GM12878 (cell line): ENCODE results near the gene HCN3. TPM values are rescaled to one million over a fixed set of nuclear protein-coding genes. Genes with fewer than 3 reads are reported as not detected.

ENCODE experiments used
- EED ChIP-seq: sonication (generic); IDR thresholded peaks from 2 replicates; pipeline ENCODE4 v1.6.1; 2016; ENCODE audit warnings: antibody characterized with exemption, low read depth
- FOXM1 ChIP-seq: IDR thresholded peaks from 2 replicates; pipeline ENCODE4 v1.6.1; 2012; ENCODE audit warnings: low read depth, mild to moderate bottlenecking, inconsistent platforms, low read length, moderate library complexity
- NBN ChIP-seq: fragments of 450-650 bp; IDR thresholded peaks from 2 replicates; pipeline ENCODE4 v1.6.1; 2016
- NFXL1 ChIP-seq: fragments of 450-650 bp; IDR thresholded peaks from 2 replicates; pipeline ENCODE4 v1.6.1; 2017; ENCODE audit warnings: antibody characterized with exemption, mild to moderate bottlenecking, borderline replicate concordance
- PAX8 ChIP-seq: fragments of 450-650 bp; IDR thresholded peaks from 2 replicates; pipeline ENCODE4 v1.6.1; 2017; ENCODE audit warnings: mild to moderate bottlenecking, moderate library complexity
- PML ChIP-seq: IDR thresholded peaks from 2 replicates; pipeline ENCODE4 v1.6.1; 2012; ENCODE audit warnings: low read length, inconsistent platforms
- POU2F2 ChIP-seq: IDR thresholded peaks from 3 replicates; pipeline ENCODE4 v1.6.1; 2011; ENCODE audit warnings: low read depth, mild to moderate bottlenecking, low read length, borderline replicate concordance
- RCOR1 ChIP-seq: conservative IDR thresholded peaks from 2 replicates; pipeline ENCODE4 v1.6.1; 2012; ENCODE audit warnings: low read depth, low read length, improper control_type of control experiment
- REST ChIP-seq: IDR thresholded peaks from 2 replicates; pipeline ENCODE4 v1.6.1; 2012; ENCODE audit warnings: mild to moderate bottlenecking, low read depth, low read length
- TARDBP ChIP-seq: IDR thresholded peaks from 2 replicates; pipeline ENCODE4 v1.6.1; 2016; ENCODE audit warnings: borderline replicate concordance
- WRNIP1 ChIP-seq: IDR thresholded peaks from 2 replicates; pipeline ENCODE4 v1.6.1; 2011; ENCODE audit warnings: low read depth, low read length, improper control_type of control experiment, borderline replicate concordance
- ZNF207 ChIP-seq: fragments of 450-650 bp; IDR thresholded peaks from 2 replicates; pipeline ENCODE4 v1.6.1; 2014; ENCODE audit warnings: antibody characterized with exemption, mild to moderate bottlenecking, borderline replicate concordance
- ZNF24 ChIP-seq: fragments of 450-650 bp; IDR thresholded peaks from 2 replicates; pipeline ENCODE4 v1.6.1; 2017; ENCODE audit warnings: antibody characterized with exemption, mild to moderate bottlenecking
- polyA plus RNA-seq, 11 experiments: library from polyadenylated mRNA; depleted of rRNA in 4 of 11; unstranded in 6 of 11; stranded (reverse) in 5 of 11; fragments of >200 nt; fragmentation: Nextera tagmentation in 4 of 11; fragmentation: Illumina TruSeq in 1 of 11; extraction: Ambion mirVana in 4 of 11; extraction: Trizol in 1 of 11; gene quantifications; 1 replicate in 1 of 11; 2 replicates in 10 of 11; pipeline versions ENCODE4 v1.2.1 to v1.2.3, GENCODE V29; 2011 to 2016; ENCODE audit warnings: inconsistent platforms in 2 of 11, missing spikeins in 2 of 11, low read depth in 1 of 11
- total RNA-seq, 4 experiments: library from RNA; depleted of rRNA in 3 of 4; stranded (reverse); fragments of >200 nt in 3 of 4; fragmentation: Illumina TruSeq in 1 of 4; extraction: Trizol in 1 of 4; gene quantifications; 2 replicates each; pipeline versions ENCODE4 v1.2.1 to v1.2.3, GENCODE V29; 2013 to 2021
- TF ChIP-seq, protein P1 (sequence below): fragments of 450-650 bp; formaldehyde crosslinking; IDR thresholded peaks from 2 replicates; pipeline ENCODE4 v1.4.0; 2022; ENCODE audit warnings: mild to moderate bottlenecking, moderate library complexity
- TF ChIP-seq, protein P2 (sequence below): fragments of 450-650 bp; IDR thresholded peaks from 2 replicates; pipeline ENCODE4 v1.6.1; 2018; ENCODE audit warnings: mild to moderate bottlenecking, low read depth, moderate library complexity; ENCODE audit not compliant: partially characterized antibody
- TF ChIP-seq, protein P3 (sequence below): fragments of 450-650 bp; IDR thresholded peaks from 2 replicates; pipeline ENCODE4 v1.6.1; 2014; ENCODE audit warnings: mild to moderate bottlenecking
- TF ChIP-seq, protein P4 (sequence below): IDR thresholded peaks from 2 replicates; pipeline ENCODE4 v1.6.1; 2012; ENCODE audit warnings: low read depth, low read length, improper control_type of control experiment

HCN3 gene
- total and polyA plus RNA-seq, 10 of the 15 experiments (the other 5 are each of a cell fraction or from before 2014, with no cell fraction given), result 0.08 to 4.1 (median 1.8) TPM

DNA sequence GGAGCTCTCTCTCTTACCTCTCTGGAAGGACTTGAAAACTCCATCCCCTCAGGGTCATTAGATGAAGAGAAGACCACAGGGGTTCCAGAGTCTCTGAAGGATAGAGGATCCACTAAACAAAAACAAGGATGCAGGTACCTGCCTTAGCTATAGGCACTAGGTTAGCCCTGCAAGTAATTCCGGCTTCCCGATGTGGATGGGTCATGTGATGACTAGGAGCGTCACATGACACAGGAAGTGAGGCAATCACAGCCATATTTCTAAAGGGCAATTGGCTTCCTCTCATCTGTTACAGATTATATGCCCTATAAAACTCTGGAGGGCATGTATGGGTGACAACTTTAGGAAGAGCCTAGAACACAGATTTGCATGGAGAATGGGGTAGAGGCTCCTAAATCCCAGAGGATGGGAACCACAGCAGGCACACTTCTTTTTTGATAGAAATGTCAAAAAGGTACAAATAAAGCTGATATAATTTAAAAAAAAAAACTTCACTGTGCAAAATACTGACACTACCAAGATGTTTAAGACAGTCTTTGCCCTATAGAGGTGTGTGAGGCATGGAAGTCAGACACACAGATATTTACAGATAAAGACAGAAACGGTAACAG, 36.1 kb upstream of the HCN3 start (continued):
- TF ChIP-seq REST (no peak), ZNF207 (peak; percentile 30; the same call in 1 of the 2 replicates), TARDBP (peak; percentile 95; the same call in 1 of the 2 replicates), NFXL1 (no peak), EED (no peak), PML (no peak), NBN (peak; percentile 58; the same call in 1 of the 2 replicates), RCOR1 (no peak), FOXM1 (no peak), WRNIP1 (no peak), POU2F2 (0 out of 3 replicates have a peak, but pooled peaks have one; percentile 25), ZNF24 (no peak), PAX8 (peak; percentile 56; the same call in 1 of the 2 replicates)
- TF ChIP-seq, protein P1, sequence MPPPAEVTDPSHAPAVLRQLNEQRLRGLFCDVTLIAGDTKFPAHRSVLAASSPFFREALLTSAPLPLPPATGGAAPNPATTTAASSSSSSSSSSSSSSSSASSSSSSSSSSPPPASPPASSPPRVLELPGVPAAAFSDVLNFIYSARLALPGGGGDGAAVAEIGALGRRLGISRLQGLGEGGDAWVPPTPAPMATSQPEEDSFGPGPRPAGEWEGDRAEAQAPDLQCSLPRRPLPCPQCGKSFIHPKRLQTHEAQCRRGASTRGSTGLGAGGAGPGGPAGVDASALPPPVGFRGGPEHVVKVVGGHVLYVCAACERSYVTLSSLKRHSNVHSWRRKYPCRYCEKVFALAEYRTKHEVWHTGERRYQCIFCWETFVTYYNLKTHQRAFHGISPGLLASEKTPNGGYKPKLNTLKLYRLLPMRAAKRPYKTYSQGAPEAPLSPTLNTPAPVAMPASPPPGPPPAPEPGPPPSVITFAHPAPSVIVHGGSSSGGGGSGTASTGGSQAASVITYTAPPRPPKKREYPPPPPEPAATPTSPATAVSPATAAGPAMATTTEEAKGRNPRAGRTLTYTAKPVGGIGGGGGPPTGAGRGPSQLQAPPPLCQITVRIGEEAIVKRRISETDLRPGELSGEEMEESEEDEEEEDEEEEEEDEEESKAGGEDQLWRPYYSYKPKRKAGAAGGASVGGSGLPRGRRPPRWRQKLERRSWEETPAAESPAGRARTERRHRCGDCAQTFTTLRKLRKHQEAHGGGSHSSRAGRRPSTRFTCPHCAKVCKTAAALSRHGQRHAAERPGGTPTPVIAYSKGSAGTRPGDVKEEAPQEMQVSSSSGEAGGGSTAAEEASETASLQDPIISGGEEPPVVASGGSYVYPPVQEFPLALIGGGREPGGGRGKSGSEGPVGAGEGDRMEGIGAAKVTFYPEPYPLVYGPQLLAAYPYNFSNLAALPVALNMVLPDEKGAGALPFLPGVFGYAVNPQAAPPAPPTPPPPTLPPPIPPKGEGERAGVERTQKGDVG, result no peak
- TF ChIP-seq, protein P2, sequence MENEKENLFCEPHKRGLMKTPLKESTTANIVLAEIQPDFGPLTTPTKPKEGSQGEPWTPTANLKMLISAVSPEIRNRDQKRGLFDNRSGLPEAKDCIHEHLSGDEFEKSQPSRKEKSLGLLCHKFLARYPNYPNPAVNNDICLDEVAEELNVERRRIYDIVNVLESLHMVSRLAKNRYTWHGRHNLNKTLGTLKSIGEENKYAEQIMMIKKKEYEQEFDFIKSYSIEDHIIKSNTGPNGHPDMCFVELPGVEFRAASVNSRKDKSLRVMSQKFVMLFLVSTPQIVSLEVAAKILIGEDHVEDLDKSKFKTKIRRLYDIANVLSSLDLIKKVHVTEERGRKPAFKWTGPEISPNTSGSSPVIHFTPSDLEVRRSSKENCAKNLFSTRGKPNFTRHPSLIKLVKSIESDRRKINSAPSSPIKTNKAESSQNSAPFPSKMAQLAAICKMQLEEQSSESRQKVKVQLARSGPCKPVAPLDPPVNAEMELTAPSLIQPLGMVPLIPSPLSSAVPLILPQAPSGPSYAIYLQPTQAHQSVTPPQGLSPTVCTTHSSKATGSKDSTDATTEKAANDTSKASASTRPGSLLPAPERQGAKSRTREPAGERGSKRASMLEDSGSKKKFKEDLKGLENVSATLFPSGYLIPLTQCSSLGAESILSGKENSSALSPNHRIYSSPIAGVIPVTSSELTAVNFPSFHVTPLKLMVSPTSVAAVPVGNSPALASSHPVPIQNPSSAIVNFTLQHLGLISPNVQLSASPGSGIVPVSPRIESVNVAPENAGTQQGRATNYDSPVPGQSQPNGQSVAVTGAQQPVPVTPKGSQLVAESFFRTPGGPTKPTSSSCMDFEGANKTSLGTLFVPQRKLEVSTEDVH, result peak; percentile 74
- TF ChIP-seq, protein P3, sequence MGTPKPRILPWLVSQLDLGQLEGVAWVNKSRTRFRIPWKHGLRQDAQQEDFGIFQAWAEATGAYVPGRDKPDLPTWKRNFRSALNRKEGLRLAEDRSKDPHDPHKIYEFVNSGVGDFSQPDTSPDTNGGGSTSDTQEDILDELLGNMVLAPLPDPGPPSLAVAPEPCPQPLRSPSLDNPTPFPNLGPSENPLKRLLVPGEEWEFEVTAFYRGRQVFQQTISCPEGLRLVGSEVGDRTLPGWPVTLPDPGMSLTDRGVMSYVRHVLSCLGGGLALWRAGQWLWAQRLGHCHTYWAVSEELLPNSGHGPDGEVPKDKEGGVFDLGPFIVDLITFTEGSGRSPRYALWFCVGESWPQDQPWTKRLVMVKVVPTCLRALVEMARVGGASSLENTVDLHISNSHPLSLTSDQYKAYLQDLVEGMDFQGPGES, result no peak
- TF ChIP-seq, protein P4, sequence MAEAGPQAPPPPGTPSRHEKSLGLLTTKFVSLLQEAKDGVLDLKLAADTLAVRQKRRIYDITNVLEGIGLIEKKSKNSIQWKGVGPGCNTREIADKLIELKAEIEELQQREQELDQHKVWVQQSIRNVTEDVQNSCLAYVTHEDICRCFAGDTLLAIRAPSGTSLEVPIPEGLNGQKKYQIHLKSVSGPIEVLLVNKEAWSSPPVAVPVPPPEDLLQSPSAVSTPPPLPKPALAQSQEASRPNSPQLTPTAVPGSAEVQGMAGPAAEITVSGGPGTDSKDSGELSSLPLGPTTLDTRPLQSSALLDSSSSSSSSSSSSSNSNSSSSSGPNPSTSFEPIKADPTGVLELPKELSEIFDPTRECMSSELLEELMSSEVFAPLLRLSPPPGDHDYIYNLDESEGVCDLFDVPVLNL, result no peak
